ENCODE data around the gene CASP7. TPM values are rescaled to one million over a fixed set of nuclear protein-coding genes. Genes with fewer than 3 reads are reported as not detected.

Gene CASP7
- total and polyA plus RNA-seq, 7 donors = 4.5 to 24.7 (median 11.9) TPM

DNA sequence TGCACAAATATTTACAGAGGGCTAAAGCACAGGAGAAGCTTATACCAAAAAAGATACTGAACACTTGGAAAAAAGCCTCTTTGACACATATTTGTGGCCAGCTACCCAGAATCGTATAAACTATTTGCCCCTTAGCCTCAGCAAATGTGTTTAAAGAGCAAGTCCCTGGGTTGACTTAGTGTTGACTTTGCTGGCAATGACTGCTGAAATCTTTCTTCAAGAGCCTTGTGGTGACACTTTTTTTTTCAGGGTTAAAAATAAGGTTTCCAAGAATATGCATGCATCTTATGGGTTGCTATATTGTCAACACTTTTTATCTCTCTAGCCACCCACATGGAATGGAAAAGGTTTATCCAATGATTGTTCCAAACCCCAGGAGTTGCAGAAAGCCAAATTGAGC is 56.9 kb downstream of the CASP7 start:
- Histone ChIP-seq H3K4me1 (no peaks in the 10 kb centered on the region), H3K4me3 (no peak overlapping the region), H3K27ac (no peak overlapping the region), H3K9me3 (no peaks in the 10 kb centered on the region), H3K36me3 (ENCODE audit: insufficient read depth in 1 of 2, low read depth in 1 of 2) (peaks cover 0 to 4% of the 10 kb centered on the region in 2 donors), H3K27me3 (ENCODE audit: insufficient read depth in 3 of 3, low read length in 2 of 3) (peaks cover 0 to 2% (median 0%) of the 10 kb centered on the region in 3 donors)
- DNase-seq = no peak
- TF ChIP-seq, protein P1, sequence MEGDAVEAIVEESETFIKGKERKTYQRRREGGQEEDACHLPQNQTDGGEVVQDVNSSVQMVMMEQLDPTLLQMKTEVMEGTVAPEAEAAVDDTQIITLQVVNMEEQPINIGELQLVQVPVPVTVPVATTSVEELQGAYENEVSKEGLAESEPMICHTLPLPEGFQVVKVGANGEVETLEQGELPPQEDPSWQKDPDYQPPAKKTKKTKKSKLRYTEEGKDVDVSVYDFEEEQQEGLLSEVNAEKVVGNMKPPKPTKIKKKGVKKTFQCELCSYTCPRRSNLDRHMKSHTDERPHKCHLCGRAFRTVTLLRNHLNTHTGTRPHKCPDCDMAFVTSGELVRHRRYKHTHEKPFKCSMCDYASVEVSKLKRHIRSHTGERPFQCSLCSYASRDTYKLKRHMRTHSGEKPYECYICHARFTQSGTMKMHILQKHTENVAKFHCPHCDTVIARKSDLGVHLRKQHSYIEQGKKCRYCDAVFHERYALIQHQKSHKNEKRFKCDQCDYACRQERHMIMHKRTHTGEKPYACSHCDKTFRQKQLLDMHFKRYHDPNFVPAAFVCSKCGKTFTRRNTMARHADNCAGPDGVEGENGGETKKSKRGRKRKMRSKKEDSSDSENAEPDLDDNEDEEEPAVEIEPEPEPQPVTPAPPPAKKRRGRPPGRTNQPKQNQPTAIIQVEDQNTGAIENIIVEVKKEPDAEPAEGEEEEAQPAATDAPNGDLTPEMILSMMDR (IDR thresholded peaks at IDR 0.05) = no peak
- ATAC-seq = no peak
- intact Hi-C loops (cut with DNase I) = no loop called here
- WGBS, 3 donors = 46 to 56% (median 49%) methylated on average over 1 of the region's 1 CpG

DNA sequence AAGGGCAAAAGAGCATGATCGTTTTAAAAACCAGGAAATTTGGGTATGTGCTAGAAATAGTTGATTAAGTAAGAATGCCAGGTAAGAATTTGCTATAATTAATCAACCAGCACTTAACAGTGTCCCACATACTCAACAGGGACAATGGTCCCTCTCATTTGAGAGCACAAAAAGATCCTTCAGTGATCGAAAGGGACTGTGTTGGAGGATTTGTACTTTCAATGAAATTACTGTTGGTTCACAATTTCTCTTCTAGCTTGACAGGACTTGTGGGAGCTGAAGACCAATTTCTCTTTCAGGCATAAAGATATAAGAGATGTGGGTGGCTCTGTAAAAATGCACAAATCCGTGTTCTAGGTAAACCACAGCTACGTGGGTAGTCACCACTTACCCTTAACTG is 59.3 kb downstream of the CASP7 start:
- H3K27me3 ChIP-seq (ENCODE audit: insufficient read depth in 3 of 3, low read length in 2 of 3) = peaks cover 0 to 2% (median 0%) of the 10 kb centered on the region in 3 donors
- 81 to 87% (median 82%) methylated on average over 4 of the region's 4 CpGs for WGBS, 3 donors
- H3K27ac ChIP-seq = no peak overlapping the region
- H3K36me3 ChIP-seq (ENCODE audit: insufficient read depth in 1 of 2, low read depth in 1 of 2) = no peaks in the 10 kb centered on the region
- no peaks in the 10 kb centered on the region for H3K9me3 ChIP-seq
- DNase-seq = no peak
- TF ChIP-seq, protein P1 (IDR thresholded peaks at IDR 0.05) = no peak
- no peak overlapping the region for H3K4me3 ChIP-seq
- intact Hi-C loops (cut with DNase I) = no loop called here
- no peak for ATAC-seq
- H3K4me1 ChIP-seq = no peaks in the 10 kb centered on the region

DNA sequence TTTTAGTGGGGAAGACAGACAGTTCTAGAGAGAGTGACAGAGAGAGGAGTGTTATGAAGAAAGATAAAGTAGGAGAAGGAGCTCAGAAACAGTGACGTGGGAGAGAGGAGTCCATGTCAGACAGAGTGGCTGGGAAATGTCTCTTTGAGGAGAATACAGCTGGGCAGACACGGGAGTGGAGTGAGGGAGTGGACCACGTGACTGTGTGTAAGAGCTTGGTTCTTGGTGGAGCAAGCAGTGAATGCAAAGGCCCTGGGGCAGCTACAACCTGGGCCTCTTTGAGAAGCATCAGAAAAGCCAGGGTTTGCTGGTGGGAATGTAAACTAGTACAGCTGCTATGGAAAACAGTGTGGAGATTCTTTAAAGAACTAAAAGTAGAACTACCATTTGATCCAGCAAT is 59.9 kb downstream of the CASP7 start:
- Histone ChIP-seq H3K4me1 (no peaks in the 10 kb centered on the region), H3K27me3 (ENCODE audit: insufficient read depth in 3 of 3, low read length in 2 of 3) (peaks cover 0 to 2% (median 0%) of the 10 kb centered on the region in 3 donors), H3K36me3 (ENCODE audit: insufficient read depth in 1 of 2, low read depth in 1 of 2) (no peaks in the 10 kb centered on the region), H3K27ac (no peak overlapping the region), H3K9me3 (no peaks in the 10 kb centered on the region), H3K4me3 (no peak overlapping the region)
- DNase-seq = no peak
- WGBS, 3 donors = 74 to 77% (median 76%) methylated on average over 3 of the region's 3 CpGs
- intact Hi-C loops (cut with DNase I) = no loop called here
- no peak for ATAC-seq
- TF ChIP-seq, protein P1 (IDR thresholded peaks at IDR 0.05) = no peak

DNA sequence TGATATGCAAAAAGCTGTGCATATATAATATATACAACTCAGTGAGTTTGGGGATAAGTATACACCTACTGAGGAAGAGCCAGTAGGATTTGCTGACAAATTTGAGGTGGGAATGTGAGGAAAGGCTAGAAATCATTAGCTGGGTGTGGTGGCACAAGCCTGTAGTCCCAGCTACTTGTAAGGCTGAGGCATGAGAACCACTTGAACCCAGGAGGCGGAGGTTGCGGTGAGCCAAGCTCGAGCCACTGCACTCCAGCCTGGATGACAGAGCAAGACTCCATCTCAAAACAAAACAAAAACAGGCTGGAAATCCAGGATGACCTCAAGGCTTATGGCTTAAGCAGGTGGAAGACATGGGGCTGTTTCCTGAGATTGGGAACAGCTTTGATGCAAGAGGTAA is 61.1 kb downstream of the CASP7 start:
- Histone ChIP-seq H3K27me3 (ENCODE audit: insufficient read depth in 3 of 3, low read length in 2 of 3) (no peaks in the 10 kb centered on the region), H3K36me3 (ENCODE audit: insufficient read depth in 1 of 2, low read depth in 1 of 2) (no peaks in the 10 kb centered on the region), H3K9me3 (no peaks in the 10 kb centered on the region), H3K27ac (no peak overlapping the region), H3K4me3 (no peak overlapping the region), H3K4me1 (no peaks in the 10 kb centered on the region)
- ATAC-seq (no peak), DNase-seq (no peak)
- TF ChIP-seq, protein P1 (IDR thresholded peaks at IDR 0.05) = no peak
- 87 to 88% (median 87%) methylated on average over 3 of the region's 3 CpGs for WGBS, 3 donors
- intact Hi-C loops (cut with DNase I) = no loop called here

DNA sequence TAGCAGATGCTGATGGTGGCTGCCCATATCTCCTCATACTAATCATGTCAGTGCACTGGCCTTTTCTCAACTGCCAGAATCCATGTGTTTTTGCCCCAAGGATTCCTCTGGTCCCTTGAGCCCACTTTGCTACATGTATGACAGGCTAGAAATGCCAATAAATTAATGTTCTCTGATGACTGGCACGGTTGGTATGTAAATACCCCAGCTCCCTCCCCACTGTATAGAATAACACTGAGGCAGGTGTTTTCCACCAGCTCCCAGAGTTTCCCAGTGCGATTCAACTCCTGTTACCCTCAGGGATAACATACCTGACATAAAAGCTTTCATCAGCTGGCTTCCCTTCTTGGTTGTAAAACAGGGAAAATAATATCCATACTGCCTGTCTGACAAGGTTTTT is 62.8 kb downstream of the CASP7 start:
- no peaks in the 10 kb centered on the region for H3K36me3 ChIP-seq (ENCODE audit: insufficient read depth in 1 of 2, low read depth in 1 of 2)
- ATAC-seq = no peak
- TF ChIP-seq, protein P1 (IDR thresholded peaks at IDR 0.05) = no peak
- H3K27me3 ChIP-seq (ENCODE audit: insufficient read depth in 3 of 3, low read length in 2 of 3) = no peaks in the 10 kb centered on the region
- intact Hi-C loops (cut with DNase I) = no loop called here
- no peak overlapping the region for H3K27ac ChIP-seq
- WGBS, 3 donors = 28 to 36% (median 35%) methylated on average over 2 of the region's 2 CpGs
- DNase-seq = no peak
- no peaks in the 10 kb centered on the region for H3K9me3 ChIP-seq
- no peak overlapping the region for H3K4me3 ChIP-seq
- H3K4me1 ChIP-seq = no peaks in the 10 kb centered on the region
